Thoracic aorta (tissue), 2 donors: Measurements from ENCODE around the gene DYSF. TPM values are rescaled to one million over a fixed set of nuclear protein-coding genes. Genes with fewer than 3 reads are reported as not detected.

Experiments used
- ATAC-seq: fragments of 150-250 bp; one replicate; pipeline ENCODE4 v1.8.0; 2017; ENCODE audit warnings: low read depth; ENCODE audit not compliant: insufficient number of reproducible peaks, low FRiP score
- DNase-seq: peaks from one replicate; pipeline ENCODE4 v3.0.0-alpha.2; 2020; ENCODE audit warnings: low spot score
- H3K27ac ChIP-seq, 2 donors: fragments of 200-600 bp; sonication (generic); 1 replicate in 1 of 2; 2 replicates in 1 of 2; pipeline ENCODE4 v1.5.1; 2016; ENCODE audit warnings: mild to moderate bottlenecking in 2 of 2, moderate library complexity in 2 of 2
- H3K27me3 ChIP-seq: fragments of 200-600 bp; sonication (generic); replicated peaks from 2 replicates; pipeline ENCODE4 v1.6.0; 2016; ENCODE audit warnings: mild to moderate bottlenecking; ENCODE audit not compliant: insufficient read depth
- H3K36me3 ChIP-seq: fragments of 200-600 bp; sonication (generic); one replicate; pipeline ENCODE4 v1.5.1; 2016
- H3K4me1 ChIP-seq, 2 donors: fragments of 200-600 bp; sonication (generic); 1 replicate in 1 of 2; 2 replicates in 1 of 2; pipeline versions ENCODE4 v1.5.1 to v1.6.0; 2016; ENCODE audit warnings: low read depth in 2 of 2, mild to moderate bottlenecking in 1 of 2; ENCODE audit not compliant: control insufficient read depth in 1 of 2
- H3K4me3 ChIP-seq: fragments of 200-600 bp; sonication (generic); 2 replicates; pipeline ENCODE4 v1.5.1; 2016; ENCODE audit warnings: mild to moderate bottlenecking
- H3K9me3 ChIP-seq: fragments of 200-600 bp; sonication (generic); 2 replicates; pipeline ENCODE4 v1.5.1; 2016
- CTCF ChIP-seq: fragments of 200-600 bp; sonication (generic); IDR thresholded peaks from one replicate; pipeline ENCODE4 v1.5.1; 2019; ENCODE audit warnings: antibody characterized with exemption
- total RNA-seq, 2 donors: library from RNA; depleted of rRNA; stranded (reverse); fragments of >200 nt; gene quantifications; one replicate each; pipeline versions ENCODE4 v1.1.0 to v1.2.3, GENCODE V29; 2016

DYSF gene
- total RNA-seq, 2 donors from 2014 or later = 13.0 to 15.2 TPM

DNA sequence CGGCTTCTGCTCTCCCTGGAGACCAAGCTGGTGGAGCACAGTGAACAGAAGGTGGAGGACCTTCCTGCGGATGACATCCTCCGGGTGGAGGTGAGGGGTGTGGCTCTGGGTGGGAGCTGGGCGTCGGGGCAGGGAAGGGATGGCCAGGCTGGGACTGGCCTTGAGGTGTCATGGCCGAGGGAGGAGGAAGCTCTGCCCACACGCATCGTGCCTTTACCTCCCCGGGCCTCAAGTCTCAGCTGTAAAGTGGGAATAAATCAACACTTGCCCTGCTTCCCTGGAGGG, 98.2 kb downstream of the DYSF start:
- Histone ChIP-seq H3K4me3 (no peak overlapping the region), H3K9me3 (no peaks in the 10 kb centered on the region), H3K27ac (no peak overlapping the region), H3K36me3 (no peaks in the 10 kb centered on the region), H3K27me3 (no peaks in the 10 kb centered on the region), H3K4me1 (no peaks in the 10 kb centered on the region)
- DNase-seq (no peak), ATAC-seq (no peak)
- no peak for TF ChIP-seq CTCF

DNA sequence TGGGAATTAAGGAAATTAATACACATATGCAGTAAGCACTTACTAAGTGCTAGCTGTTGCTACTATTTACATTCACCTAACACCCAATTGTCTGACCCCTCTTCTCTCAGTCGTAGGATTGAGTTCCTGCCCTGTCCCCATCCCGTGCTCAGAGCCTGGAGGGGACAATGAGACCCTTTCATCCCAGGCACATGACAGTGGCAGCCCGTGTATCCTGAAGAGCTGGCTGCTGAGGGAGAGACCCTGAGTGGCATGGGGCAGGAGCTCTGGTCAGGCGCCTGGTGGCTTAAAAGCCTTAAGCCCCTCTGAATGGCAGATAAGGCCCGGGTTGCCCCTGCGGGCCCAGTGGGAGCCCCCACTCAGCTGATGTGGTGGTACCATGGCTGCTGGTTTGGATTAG, 99.0 kb downstream of the DYSF start:
- no peak for TF ChIP-seq CTCF
- Histone ChIP-seq H3K27me3 (no peaks in the 10 kb centered on the region), H3K27ac (no peak overlapping the region), H3K4me1 (no peaks in the 10 kb centered on the region), H3K9me3 (no peaks in the 10 kb centered on the region), H3K36me3 (no peaks in the 10 kb centered on the region), H3K4me3 (no peak overlapping the region)
- DNase-seq = no peak
- no peak for ATAC-seq

- H3K27ac ChIP-seq = no peak overlapping the region
- H3K4me3 ChIP-seq = no peak overlapping the region
- no peak for TF ChIP-seq CTCF
- H3K9me3 ChIP-seq = no peaks in the 10 kb centered on the region
- no peaks in the 10 kb centered on the region for H3K27me3 ChIP-seq
- DNase-seq (no peak), ATAC-seq (no peak)
- no peaks in the 10 kb centered on the region for H3K36me3 ChIP-seq
- H3K4me1 ChIP-seq = no peaks in the 10 kb centered on the region
These were observed 99.5 kb downstream of the DYSF start for GRCh38 chr2:71552861-71553301.

DNA sequence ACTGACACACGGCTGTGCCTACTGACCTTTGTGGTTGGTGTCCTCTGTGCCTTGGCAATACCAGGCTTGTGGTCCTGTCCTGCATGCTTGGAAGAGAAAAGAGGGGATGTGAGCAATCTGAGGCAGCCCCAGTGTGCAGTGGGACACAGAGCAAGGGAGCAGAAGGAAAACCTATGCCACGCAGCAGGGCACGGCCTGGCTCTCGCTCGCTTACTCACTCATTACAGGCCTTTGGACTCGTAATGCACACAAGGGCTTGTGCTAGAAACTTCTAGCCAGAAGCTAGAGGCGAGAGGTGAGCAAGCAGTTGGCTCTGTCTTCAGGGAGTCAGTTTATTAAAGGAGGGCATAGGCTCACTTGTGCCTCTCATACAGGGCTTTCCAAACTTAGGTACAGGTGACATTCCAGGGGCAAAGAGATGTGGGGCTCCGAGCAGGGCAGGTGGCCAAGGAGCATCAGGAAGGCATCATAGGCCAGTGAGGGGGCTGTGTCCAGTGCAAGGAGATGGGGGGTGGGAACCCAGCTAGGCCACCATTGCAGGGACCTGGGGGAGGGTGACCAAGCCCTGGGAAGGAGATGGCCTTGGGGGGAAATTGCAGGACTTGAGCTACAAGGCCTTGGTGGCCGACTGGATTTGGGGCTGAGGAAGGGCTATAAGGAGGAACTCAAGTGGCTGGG, 100.8 kb downstream of the DYSF start:
- DNase-seq (no peak), ATAC-seq (no peak)
- no peak overlapping the region for H3K27ac ChIP-seq
- H3K9me3 ChIP-seq = no peaks in the 10 kb centered on the region
- H3K4me3 ChIP-seq = no peak overlapping the region
- TF ChIP-seq CTCF = no peak
- H3K4me1 ChIP-seq = peaks cover 0 to 6% of the 10 kb centered on the region in 2 donors
- no peaks in the 10 kb centered on the region for H3K27me3 ChIP-seq
- no peaks in the 10 kb centered on the region for H3K36me3 ChIP-seq

GRCh38 chr2:71554706-71555056, 101.3 kb downstream of the DYSF start:
- Histone ChIP-seq H3K4me3 (no peak overlapping the region), H3K4me1 (peaks cover 0 to 6% of the 10 kb centered on the region in 2 donors), H3K36me3 (no peaks in the 10 kb centered on the region), H3K9me3 (no peaks in the 10 kb centered on the region), H3K27ac (no peak overlapping the region), H3K27me3 (no peaks in the 10 kb centered on the region)
- DNase-seq (no peak), ATAC-seq (no peak)
- TF ChIP-seq CTCF = no peak
